ENCODE measurements around the gene EFHD1.

DNA sequence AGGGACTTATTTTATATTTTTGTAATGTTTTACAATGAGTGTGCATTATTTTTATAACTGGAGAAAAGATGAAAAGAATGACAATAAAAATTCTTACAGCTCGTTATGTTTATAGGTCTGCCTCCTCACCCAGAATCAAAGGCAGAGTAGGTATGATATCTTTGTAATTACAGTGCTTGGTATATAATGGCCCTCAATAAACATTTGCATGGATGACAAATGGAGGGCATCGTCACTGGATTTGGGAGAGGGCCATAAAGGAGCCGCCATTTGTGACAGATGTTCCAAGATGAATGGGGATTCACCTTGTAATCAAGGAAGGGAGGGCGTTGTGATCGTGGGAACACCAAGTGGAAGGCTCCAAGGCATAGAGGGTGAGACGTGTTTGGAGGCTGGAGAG is 41.1 kb downstream of the EFHD1 start:
- TF ChIP-seq BORCS8-MEF2B (CRISPR knock-in tag; IDR thresholded peaks at IDR 0.05) (no peak), POLR2A (IDR thresholded peaks at IDR 0.05; ENCODE audit: insufficient read depth in 1 of 2, low read depth in 2 of 2, low read length in 2 of 2) (no peak), ZNF30 (CRISPR knock-in tag; IDR thresholded peaks at IDR 0.05) (no peak), ZNF644 (CRISPR knock-in tag; IDR thresholded peaks at IDR 0.05; ENCODE audit: low read depth) (no peak), CBFB (CRISPR knock-in tag; IDR thresholded peaks at IDR 0.05) (no peak), EP300 (IDR thresholded peaks at IDR 0.05; ENCODE audit: low read depth in 2 of 2, low read length in 2 of 2) (no peak), EP300 (CRISPR knock-in tag; IDR thresholded peaks at IDR 0.05; ENCODE audit: borderline replicate concordance) (no peak)
- TF ChIP-seq, protein P1, sequence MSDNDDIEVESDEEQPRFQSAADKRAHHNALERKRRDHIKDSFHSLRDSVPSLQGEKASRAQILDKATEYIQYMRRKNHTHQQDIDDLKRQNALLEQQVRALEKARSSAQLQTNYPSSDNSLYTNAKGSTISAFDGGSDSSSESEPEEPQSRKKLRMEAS (IDR thresholded peaks at IDR 0.05), result no peak
- TF ChIP-seq, protein P2, sequence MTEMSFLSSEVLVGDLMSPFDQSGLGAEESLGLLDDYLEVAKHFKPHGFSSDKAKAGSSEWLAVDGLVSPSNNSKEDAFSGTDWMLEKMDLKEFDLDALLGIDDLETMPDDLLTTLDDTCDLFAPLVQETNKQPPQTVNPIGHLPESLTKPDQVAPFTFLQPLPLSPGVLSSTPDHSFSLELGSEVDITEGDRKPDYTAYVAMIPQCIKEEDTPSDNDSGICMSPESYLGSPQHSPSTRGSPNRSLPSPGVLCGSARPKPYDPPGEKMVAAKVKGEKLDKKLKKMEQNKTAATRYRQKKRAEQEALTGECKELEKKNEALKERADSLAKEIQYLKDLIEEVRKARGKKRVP (CRISPR knock-in tag; IDR thresholded peaks at IDR 0.05), result no peak

Data from HepG2 (cell line).